HepG2 (cell line): Measurements from ENCODE around the gene CA11. TPM values are rescaled to one million over a fixed set of nuclear protein-coding genes. Genes with fewer than 3 reads are reported as not detected.

Source experiments
- DBP ChIP-seq: sonication (generic); formaldehyde crosslinking; IDR thresholded peaks from 2 replicates; pipeline ENCODE4 v1.4.0; 2020; ENCODE audit warnings: missing genetic modification reagents; ENCODE audit errors: not compliant biosample characterization
- ERF ChIP-seq: IDR thresholded peaks from 2 replicates; pipeline ENCODE4 v1.6.1; 2018; ENCODE audit warnings: missing biosample characterization, missing genetic modification reagents
- MAX ChIP-seq: IDR thresholded peaks from 2 replicates; pipeline ENCODE4 v1.6.1; 2012; ENCODE audit warnings: inconsistent platforms
- MXI1 ChIP-seq: IDR thresholded peaks from 3 replicates; pipeline ENCODE4 v1.6.1; 2012; ENCODE audit warnings: low read depth, low read length, inconsistent platforms, borderline replicate concordance
- PAF1 ChIP-seq: IDR thresholded peaks from 2 replicates; pipeline ENCODE4 v1.6.1; 2016; ENCODE audit warnings: missing genetic modification reagents, missing compliant biosample characterization
- SETDB1 ChIP-seq: sonication (generic); formaldehyde crosslinking; IDR thresholded peaks from 2 replicates; pipeline ENCODE4 v1.5.1; 2020; ENCODE audit warnings: missing genetic modification reagents, mild to moderate bottlenecking, borderline replicate concordance
- THAP9 ChIP-seq: sonication (generic); formaldehyde crosslinking; IDR thresholded peaks from 2 replicates; pipeline ENCODE4; 2020; ENCODE audit warnings: missing genetic modification reagents, mild to moderate bottlenecking, borderline replicate concordance
- ZNF260 ChIP-seq: sonication (generic); formaldehyde crosslinking; IDR thresholded peaks from 2 replicates; pipeline ENCODE4 v1.4.0; 2020; ENCODE audit warnings: missing genetic modification reagents, low read depth, mild to moderate bottlenecking, borderline replicate concordance
- ZNF484 ChIP-seq: sonication (generic); formaldehyde crosslinking; IDR thresholded peaks from 2 replicates; pipeline ENCODE4 v1.5.1; 2020; ENCODE audit warnings: mild to moderate bottlenecking, low read depth, missing genetic modification reagents, borderline replicate concordance
- ZNF614 ChIP-seq: IDR thresholded peaks from 2 replicates; pipeline ENCODE4 v1.6.1; 2018; ENCODE audit warnings: missing biosample characterization, missing genetic modification reagents, inconsistent platforms, borderline replicate concordance
- ZNF891 ChIP-seq: sonication (generic); formaldehyde crosslinking; IDR thresholded peaks from 2 replicates; pipeline ENCODE4 v1.5.0; 2020; ENCODE audit warnings: mild to moderate bottlenecking, missing genetic modification reagents
- polyA plus RNA-seq, 8 experiments: library from polyadenylated mRNA; depleted of rRNA in 3 of 8; stranded (reverse) in 7 of 8; unstranded in 1 of 8; fragments of >200 nt; fragmentation: Illumina TruSeq in 4 of 8; extraction: Trizol in 4 of 8; gene quantifications; 2 replicates each; pipeline versions ENCODE4 v1.2.1 to v1.2.3, GENCODE V29; 2011 to 2016; ENCODE audit warnings: low read depth in 4 of 8, missing spikeins in 1 of 8, mixed read lengths in 1 of 8; ENCODE audit not compliant: insufficient read depth in 1 of 8
- total RNA-seq, 5 experiments: library from RNA; depleted of rRNA; stranded (reverse); fragments of >200 nt; fragmentation: Illumina TruSeq; extraction: Trizol; gene quantifications; 2 replicates each; pipeline ENCODE4 v1.2.3, GENCODE V29; 2016; ENCODE audit warnings: low read depth in 1 of 5

CA11 gene
- total and polyA plus RNA-seq, 2 of the 13 experiments (the other 11 are each of a cell fraction or from before 2014, with no cell fraction given) = 0.41 to 0.58 TPM

- TF ChIP-seq THAP9 (CRISPR knock-in tag) (no peak), MXI1 (no peak), MAX (peak; percentile 18; the same call in 1 of the 2 replicates), PAF1 (CRISPR knock-in tag) (peak; percentile 63; the same call in 1 of the 2 replicates), ZNF891 (no peak), ZNF484 (CRISPR knock-in tag) (no peak), ZNF614 (no peak), ZNF260 (CRISPR knock-in tag) (no peak), DBP (CRISPR knock-in tag) (no peak), SETDB1 (CRISPR knock-in tag) (no peak), ERF (CRISPR knock-in tag) (no peak)
Measured at GRCh38 chr19:48613852-48614435, 32.0 kb downstream of the CA11 start (continued).
